HG03139 (cell line): ENCODE results near the gene HAPLN1.

ENCODE experiments used
- ATAC-seq: cut with Tn5 transposase; IDR thresholded peaks from one replicate; pipeline ENCODE4 v1.9.1; 2021; ENCODE audit not compliant: unreplicated experiment

HAPLN1 gene

GRCh38 chr5:83645936-83646335, 74.7 kb downstream of the HAPLN1 start:
- no peak for ATAC-seq

DNA sequence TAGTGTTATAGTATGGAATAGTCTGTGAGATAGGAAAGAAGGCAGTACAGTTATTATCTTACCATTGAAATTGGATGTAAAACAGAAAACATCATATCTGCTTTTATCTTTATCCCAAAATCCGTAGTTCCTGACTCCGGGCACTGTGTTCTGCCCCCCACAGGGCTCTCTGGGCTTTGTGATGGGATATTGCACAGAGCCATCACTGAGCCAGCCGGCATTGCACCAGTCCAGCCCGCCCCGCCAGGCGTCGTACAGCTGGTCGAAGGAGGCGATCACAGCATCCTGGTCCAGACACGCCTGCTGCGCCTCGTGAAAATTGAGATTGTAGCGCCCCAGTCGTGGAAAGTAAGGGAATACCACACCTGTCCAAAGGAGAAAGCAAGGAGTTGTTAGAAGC, 76.4 kb downstream of the HAPLN1 start:
- no peak for ATAC-seq

- ATAC-seq, result no peak
Observed at GRCh38 chr5:83641946-83642345, 78.7 kb downstream of the HAPLN1 start.

DNA sequence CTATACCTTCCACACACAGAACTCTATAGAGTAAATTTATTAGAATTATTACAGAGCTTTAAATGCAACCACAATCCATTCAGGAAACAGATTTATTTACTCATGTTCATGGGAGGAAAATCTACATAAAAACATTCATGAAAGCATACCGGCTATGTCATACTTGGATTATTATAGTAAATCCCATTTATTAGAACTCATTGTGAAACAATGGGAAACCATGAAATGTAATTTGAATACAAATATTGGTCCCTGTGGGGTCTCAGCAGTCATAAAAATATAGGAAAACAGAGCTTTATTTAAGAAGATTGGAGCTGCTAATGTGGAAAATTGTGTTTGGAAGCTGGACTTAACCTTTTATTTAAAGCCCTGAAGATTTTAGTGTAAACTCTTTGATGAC, 80.7 kb downstream of the HAPLN1 start:
- no peak for ATAC-seq

DNA sequence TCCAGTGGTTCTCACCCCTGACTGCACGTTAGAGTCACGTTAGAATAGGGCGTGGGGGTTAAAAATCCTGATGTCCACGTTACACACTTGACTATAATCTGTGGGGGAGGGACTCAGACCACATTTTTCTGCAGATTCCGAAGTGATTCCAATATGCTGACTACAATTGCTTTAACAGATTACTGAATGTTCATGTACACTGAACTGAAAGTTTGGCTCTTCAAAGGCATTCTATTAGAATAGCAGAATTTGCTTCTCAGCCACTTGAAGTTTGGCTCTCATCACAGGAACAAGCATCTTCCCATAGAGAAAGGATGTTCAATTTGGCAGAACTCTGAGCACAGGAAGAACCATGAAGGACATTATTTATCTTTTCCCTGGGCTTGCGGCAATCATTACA, 84.5 kb downstream of the HAPLN1 start:
- no peak for ATAC-seq

- no peak for ATAC-seq
Observed at GRCh38 chr5:83633285-83633684, 87.4 kb downstream of the HAPLN1 start.

- ATAC-seq, result no peak
Observed at GRCh38 chr5:83632874-83633273, 87.8 kb downstream of the HAPLN1 start.

DNA sequence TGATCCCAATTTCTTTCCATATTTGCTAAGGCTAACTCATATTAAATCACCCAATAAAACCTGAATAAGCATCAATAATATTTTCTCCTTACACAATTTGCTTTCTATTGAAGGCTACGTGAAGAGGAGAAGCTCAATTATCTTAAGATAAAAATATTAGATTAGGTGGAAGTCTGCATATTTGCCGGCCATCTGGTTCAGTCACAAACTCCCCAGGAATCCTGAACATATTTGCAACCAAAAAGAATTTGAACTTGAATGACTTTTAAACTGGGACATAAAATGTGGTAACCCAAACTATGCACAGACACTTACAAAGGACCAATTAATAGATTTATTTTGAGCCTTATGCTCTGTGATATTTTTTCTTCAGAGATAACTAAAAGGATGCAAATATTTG, 92.3 kb downstream of the HAPLN1 start:
- no peak for ATAC-seq

DNA sequence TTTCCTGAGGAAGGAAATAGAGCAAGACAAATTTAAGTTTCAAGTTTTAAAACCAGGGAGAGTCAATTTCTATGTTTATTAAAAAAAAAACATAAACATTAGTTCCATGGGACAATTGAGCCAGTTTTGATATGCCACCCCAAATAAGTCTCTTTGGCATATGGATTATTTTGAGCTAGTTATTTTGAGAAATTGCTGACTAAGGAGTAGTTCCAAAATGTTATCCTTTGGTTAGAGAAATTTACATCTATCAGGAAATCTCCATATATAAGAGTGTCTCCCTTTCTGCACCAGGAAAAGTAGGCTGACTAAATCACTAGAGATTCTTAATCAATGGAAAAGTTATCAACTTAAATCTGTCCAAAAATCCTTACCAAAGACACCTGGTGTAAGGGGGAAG, 105.8 kb downstream of the HAPLN1 start:
- no peak for ATAC-seq

- ATAC-seq, result peak; percentile 63
Observed at GRCh38 chr5:83608122-83608521, 112.5 kb downstream of the HAPLN1 start.

GRCh38 chr5:83595217-83595616, 125.4 kb downstream of the HAPLN1 start:
- ATAC-seq, result no peak

DNA sequence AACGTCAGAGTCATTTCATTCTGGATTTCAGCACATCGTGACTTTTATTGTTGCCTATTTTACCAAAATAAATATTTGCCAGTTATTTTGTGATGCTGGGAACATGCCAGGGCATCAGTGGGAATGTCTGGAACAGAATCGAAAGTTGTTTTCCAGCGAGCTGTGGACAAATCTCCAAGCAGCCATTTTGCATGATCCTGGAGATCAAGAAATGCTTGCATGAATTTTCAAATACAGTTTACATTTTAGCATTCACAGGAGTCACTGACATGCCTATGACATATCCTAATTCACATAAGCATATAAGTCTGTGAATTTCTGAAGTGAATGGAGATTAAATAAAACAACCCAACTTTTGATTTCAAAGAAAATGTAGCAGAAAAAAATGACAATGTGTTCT, 129.7 kb downstream of the HAPLN1 start:
- no peak for ATAC-seq

DNA sequence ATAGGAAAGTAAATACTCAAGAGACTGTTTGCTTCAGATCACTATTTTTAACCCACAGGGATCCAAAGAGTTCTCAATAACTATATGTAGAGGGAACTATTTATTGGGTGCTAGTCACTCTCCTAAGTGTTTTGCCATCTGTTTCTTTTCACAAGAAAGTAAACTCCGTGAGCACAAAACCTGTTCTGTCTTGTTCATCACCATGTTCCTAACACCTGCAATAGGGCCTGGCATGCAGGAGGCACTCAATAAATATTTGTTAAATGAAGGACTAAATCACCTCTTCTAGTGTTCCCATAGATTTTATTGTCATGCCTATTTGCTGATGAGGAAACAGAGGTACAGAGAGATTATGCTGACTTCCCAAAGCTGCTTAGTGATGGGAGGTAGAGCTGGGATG, 130.9 kb downstream of the HAPLN1 start:
- ATAC-seq, result no peak
